Muscle of leg (tissue), 16 donors: ENCODE measurements around the gene RALGPS1. TPM values are rescaled to one million over a fixed set of nuclear protein-coding genes. Genes with fewer than 3 reads are reported as not detected.

Experiments
- DNase-seq: peaks from one replicate; pipeline ENCODE4 v3.0.0; 2013
- H3K27ac ChIP-seq: one replicate; pipeline ENCODE4 v1.5.1; 2013; ENCODE audit warnings: mild to moderate bottlenecking, low read length, control low read depth
- H3K27me3 ChIP-seq: one replicate; pipeline ENCODE4 v1.6.1; 2013; ENCODE audit warnings: low read length; ENCODE audit not compliant: control insufficient read depth, insufficient read depth
- H3K36me3 ChIP-seq: one replicate; pipeline ENCODE4 v1.6.1; 2013; ENCODE audit warnings: low read length; ENCODE audit not compliant: control insufficient read depth, insufficient read depth
- H3K4me1 ChIP-seq: one replicate; pipeline ENCODE4 v1.6.1; 2013; ENCODE audit warnings: low read length; ENCODE audit not compliant: control insufficient read depth, insufficient read depth
- H3K4me3 ChIP-seq: one replicate; pipeline ENCODE4 v1.5.1; 2013; ENCODE audit warnings: low read length, control low read depth
- H3K9me3 ChIP-seq: replicated peaks from 2 replicates; pipeline ENCODE4 v1.6.1; 2013; ENCODE audit warnings: low read depth, low read length; ENCODE audit not compliant: control insufficient read depth
- WGBS: methylation state at CpG from one replicate; pipeline ENCODE4 v1.1.5; 2013; ENCODE audit warnings: missing lambda C conversion rate; ENCODE audit not compliant: insufficient coverage; 5-methylcytosine and 5-hydroxymethylcytosine counted together
- long read RNA-seq, 11 donors: transcript quantifications; one replicate each; lab custom pipeline, GENCODE V29; 2026
- polyA plus RNA-seq, 8 donors: library from polyadenylated mRNA; unstranded; fragments of 120-200 nt; gene quantifications; one replicate each; pipeline versions ENCODE4 v1.2.1 to v1.2.3, GENCODE V29; 2013; ENCODE audit warnings: inconsistent platforms in 1 of 8, low replicate concordance in 1 of 8; ENCODE audit not compliant: insufficient read length in 8 of 8, insufficient read depth in 1 of 8
- total RNA-seq: library from RNA; stranded (reverse); fragments of 120-200 nt; gene quantifications from one replicate; pipeline ENCODE4 v1.2.4, GENCODE V29; 2013

The RALGPS1 gene
- total RNA-seq = 6.3 TPM
- polyA plus RNA-seq = 1 to 10 TPM; 4.6 to 8.6 (median 7.2) TPM
- long read RNA-seq, donor 1 = 0 reads
- long read RNA-seq, donor 2, partial matches to known transcripts = 6 of 6 reads
- long read RNA-seq, donor 2, other reads (novel, unspliced or antisense) = 0 of 6 reads
- long read RNA-seq, donor 3 = 0 reads
- long read RNA-seq, donor 4 = 0 reads
- long read RNA-seq, donor 5, partial matches to known transcripts = 122 of 156 reads
- long read RNA-seq, donor 5, other reads (novel, unspliced or antisense) = 34 of 156 reads
- long read RNA-seq, donor 6 = 0 reads
- long read RNA-seq, donor 7, partial matches to known transcripts = 80 of 95 reads
- long read RNA-seq, donor 7, other reads (novel, unspliced or antisense) = 15 of 95 reads
- long read RNA-seq, donor 8, partial matches to known transcripts = 8 of 27 reads
- long read RNA-seq, donor 8, other reads (novel, unspliced or antisense) = 19 of 27 reads
- long read RNA-seq, donor 9 = 0 reads
- long read RNA-seq, donor 10 = 0 reads
- long read RNA-seq, donor 11, partial matches to known transcripts = 48 of 65 reads
- long read RNA-seq, donor 11, other reads (novel, unspliced or antisense) = 17 of 65 reads

DNA sequence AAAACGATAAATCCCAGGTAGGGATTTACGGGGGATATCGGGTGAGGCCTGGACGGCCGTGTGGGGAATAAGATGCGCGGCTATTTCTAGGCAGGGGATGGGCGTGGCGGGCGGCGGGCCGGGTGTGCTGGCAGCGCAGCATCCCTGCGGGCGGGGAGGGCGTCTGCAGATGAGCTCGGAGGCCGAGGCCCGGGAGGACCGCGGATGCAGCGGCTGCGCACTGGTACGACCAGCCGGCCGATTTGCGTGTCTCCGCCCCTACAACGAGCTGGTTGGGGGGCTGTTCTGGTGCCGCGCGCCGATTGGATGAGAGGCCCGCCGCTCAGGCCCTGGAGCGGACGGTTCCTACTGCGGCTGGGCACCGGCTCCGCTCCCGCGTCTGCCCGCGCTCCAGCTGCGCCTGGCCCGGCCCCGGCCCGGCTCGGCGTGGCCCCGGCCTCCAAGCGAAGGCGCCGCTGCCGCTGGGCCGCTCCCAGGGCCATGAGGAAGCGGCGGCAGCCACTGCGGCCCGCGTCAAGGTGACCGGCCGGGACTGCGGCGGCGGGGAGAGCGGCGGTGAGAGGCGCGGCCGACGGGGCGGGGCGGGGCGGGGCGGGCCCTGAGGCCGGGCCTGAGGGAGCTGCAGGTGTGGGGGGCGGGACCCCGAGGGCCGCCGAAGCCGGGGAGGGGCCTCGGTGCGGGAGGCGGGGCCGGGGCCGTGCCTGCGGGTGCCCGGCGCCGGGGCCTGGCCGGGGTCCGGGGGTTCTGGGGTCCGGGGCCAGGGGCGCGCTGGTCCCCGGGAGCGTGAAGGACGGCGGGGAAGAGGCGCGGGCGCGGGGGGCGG is at the start of gene RALGPS1:
TSS of gene RALGPS1 (plus strand) at position 325 of the 823 bp plus-strand sequence. CDS start 47,508 bp downstream, outside the sequence.
- DNase-seq = peak; percentile 97
- Histone ChIP-seq H3K27me3 (peaks cover 8% of the 10 kb centered on the region), H3K4me3 (peak within 1 kb of the TSS; percentile 35), H3K4me1 (peaks cover 9% of the 10 kb centered on the region), H3K27ac (peak within 1 kb of the TSS; percentile 20), H3K36me3 (no peaks in the 10 kb centered on the region), H3K9me3 (no peaks in the 10 kb centered on the region)
- WGBS = under 1% methylated on average over 83 of the region's 105 CpGs

- Histone ChIP-seq H3K27me3 (no peaks in the 10 kb centered on the region), H3K4me3 (no peak overlapping the region), H3K36me3 (peaks cover 29% of the 10 kb centered on the region), H3K4me1 (peaks cover 15% of the 10 kb centered on the region), H3K27ac (no peak overlapping the region), H3K9me3 (no peaks in the 10 kb centered on the region)
- 83% methylated on average over 2 of the region's 7 CpGs for WGBS
- no peak for DNase-seq
Measured at GRCh38 chr9:126869368-126869767, 45.2 kb upstream of the RALGPS1 start.

- no peak overlapping the region for H3K27ac ChIP-seq
- H3K9me3 ChIP-seq = no peaks in the 10 kb centered on the region
- H3K4me3 ChIP-seq = no peak overlapping the region
- H3K4me1 ChIP-seq = peaks cover 11% of the 10 kb centered on the region
- WGBS = no CpG with 5 or more reads among the region's 4 CpGs
- peaks cover 14% of the 10 kb centered on the region for H3K36me3 ChIP-seq
- no peaks in the 10 kb centered on the region for H3K27me3 ChIP-seq
- no peak for DNase-seq
Measured at GRCh38 chr9:126872516-126872915, 42.1 kb upstream of the RALGPS1 start.

GRCh38 chr9:126874546-126875314 is 39.9 kb upstream of the RALGPS1 start:
- DNase-seq = no peak
- Histone ChIP-seq H3K27me3 (no peaks in the 10 kb centered on the region), H3K4me3 (no peak overlapping the region), H3K4me1 (no peaks in the 10 kb centered on the region), H3K27ac (no peak overlapping the region), H3K36me3 (peaks cover 9% of the 10 kb centered on the region), H3K9me3 (no peaks in the 10 kb centered on the region)
- 66% methylated on average over 4 of the region's 9 CpGs for WGBS

DNA sequence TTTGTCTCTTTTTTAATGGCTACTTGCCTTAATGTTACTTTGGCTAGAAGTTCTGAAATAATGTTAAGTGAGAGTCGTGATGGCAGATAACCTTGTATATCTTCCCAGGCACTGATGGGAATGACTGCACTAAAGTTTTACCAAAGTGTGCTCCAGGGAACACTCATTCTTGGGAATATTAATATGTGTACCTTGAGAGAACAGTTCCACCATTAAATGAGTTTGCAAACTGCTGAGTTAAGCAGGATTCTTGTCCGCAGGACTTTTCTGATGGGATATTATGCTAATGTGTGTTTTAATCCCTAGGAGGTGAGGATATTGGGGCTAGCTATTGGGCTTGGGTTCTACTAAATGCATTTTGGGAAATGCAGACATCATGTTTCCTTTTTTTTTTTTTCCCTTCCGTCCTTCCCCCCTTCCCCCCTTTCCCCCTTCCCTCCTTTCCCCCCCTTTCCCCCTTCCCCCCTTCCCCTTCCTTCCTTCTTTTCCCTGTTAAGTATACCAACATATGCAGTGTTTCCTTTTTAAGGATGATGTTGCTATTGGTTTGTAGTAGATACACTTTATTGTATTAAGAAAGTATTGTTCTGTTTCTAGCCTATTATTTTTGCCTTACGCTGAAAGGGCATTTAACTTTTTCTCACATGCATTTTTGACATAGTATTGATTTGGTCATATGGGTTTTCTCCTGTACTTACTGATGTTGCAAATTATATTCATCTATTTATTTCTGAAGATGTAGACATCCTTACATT is 38.6 kb upstream of the RALGPS1 start:
- no CpG with 5 or more reads among the region's 4 CpGs for WGBS

GRCh38 chr9:126876531-126876930 is 38.1 kb upstream of the RALGPS1 start:
- WGBS = no CpG with 5 or more reads among the region's 4 CpGs
- H3K36me3 ChIP-seq = peaks cover 21% of the 10 kb centered on the region
- no peak overlapping the region for H3K27ac ChIP-seq
- no peak for DNase-seq
- H3K4me3 ChIP-seq = no peak overlapping the region
- H3K4me1 ChIP-seq = peaks cover 5% of the 10 kb centered on the region
- H3K27me3 ChIP-seq = no peaks in the 10 kb centered on the region
- H3K9me3 ChIP-seq = no peaks in the 10 kb centered on the region

More for the DNA sequence above, 38.6 kb upstream of the RALGPS1 start:
- no peak overlapping the region for H3K27ac ChIP-seq
- H3K9me3 ChIP-seq = no peaks in the 10 kb centered on the region
- DNase-seq = no peak
- H3K4me3 ChIP-seq = no peak overlapping the region
- peaks cover 21% of the 10 kb centered on the region for H3K36me3 ChIP-seq
- H3K27me3 ChIP-seq = no peaks in the 10 kb centered on the region
- peaks cover 5% of the 10 kb centered on the region for H3K4me1 ChIP-seq

DNA sequence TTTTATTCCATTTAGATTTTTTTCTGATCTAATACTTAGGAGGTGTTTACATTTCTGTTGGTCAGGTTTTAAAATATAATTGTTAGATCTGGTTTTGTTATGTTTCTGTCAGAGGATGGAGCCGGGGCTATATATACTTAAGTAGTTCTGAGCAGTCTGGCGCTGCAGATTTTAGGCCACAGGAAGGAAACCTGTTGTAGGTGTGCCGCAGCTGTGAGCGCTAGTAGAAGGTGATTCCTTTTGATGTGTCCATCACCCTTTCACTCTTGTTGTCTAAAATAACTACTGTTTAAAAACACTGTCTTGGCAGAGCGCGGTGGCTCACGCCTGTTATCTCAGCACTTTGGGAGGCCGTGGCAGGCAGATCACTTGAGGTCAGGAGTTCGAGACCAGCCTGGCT is 37.2 kb upstream of the RALGPS1 start:
- no peak overlapping the region for H3K4me3 ChIP-seq
- no peaks in the 10 kb centered on the region for H3K9me3 ChIP-seq
- 90% methylated on average over 4 of the region's 9 CpGs for WGBS
- H3K27ac ChIP-seq = no peak overlapping the region
- DNase-seq = no peak
- no peaks in the 10 kb centered on the region for H3K27me3 ChIP-seq
- H3K36me3 ChIP-seq = peaks cover 21% of the 10 kb centered on the region
- H3K4me1 ChIP-seq = peaks cover 5% of the 10 kb centered on the region

DNA sequence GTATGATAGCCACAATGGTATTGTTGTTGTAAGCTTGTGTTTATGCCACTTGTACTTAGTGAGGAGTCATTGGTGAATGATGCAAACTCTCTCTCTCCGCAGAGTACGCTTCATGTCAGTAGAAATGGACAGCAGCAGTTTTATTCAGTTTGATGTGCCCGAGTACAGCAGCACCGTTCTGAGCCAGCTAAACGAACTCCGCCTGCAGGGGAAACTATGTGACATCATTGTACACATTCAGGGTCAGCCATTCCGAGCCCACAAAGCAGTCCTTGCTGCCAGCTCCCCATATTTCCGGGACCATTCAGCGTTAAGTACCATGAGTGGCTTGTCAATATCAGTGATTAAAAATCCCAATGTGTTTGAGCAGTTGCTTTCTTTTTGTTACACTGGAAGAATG is 35.3 kb upstream of the RALGPS1 start:
- no peak overlapping the region for H3K27ac ChIP-seq
- no peaks in the 10 kb centered on the region for H3K9me3 ChIP-seq
- peaks cover 28% of the 10 kb centered on the region for H3K36me3 ChIP-seq
- no peaks in the 10 kb centered on the region for H3K27me3 ChIP-seq
- 89% methylated on average over 7 of the region's 9 CpGs for WGBS
- no peak overlapping the region for H3K4me3 ChIP-seq
- no peak for DNase-seq
- H3K4me1 ChIP-seq = peaks cover 7% of the 10 kb centered on the region
